GM12878 (cell line): ENCODE results near the gene FLOT1.
"Not testable (repeated sequence)": the region's sequence is repeated elsewhere in the genome, so short reads cannot be mapped to it uniquely, and the experiment has no call there.

ENCODE experiments used
- ATF3 ChIP-seq: IDR thresholded peaks from 2 replicates; pipeline ENCODE4 v1.6.1; 2011; ENCODE audit warnings: low read depth, mild to moderate bottlenecking, low read length, moderate library complexity, borderline replicate concordance; ENCODE audit errors: extremely low read depth
- BMI1 ChIP-seq: fragments of 450-650 bp; IDR thresholded peaks from 2 replicates; pipeline ENCODE4 v1.6.1; 2016; ENCODE audit warnings: mild to moderate bottlenecking, moderate library complexity, borderline replicate concordance
- POLR2A ChIP-seq: IDR thresholded peaks from 2 replicates; pipeline ENCODE4 v1.6.1; 2011; ENCODE audit warnings: low read depth, mild to moderate bottlenecking, low read length
- POLR2AphosphoS5 ChIP-seq: IDR thresholded peaks from 2 replicates; pipeline ENCODE4 v1.6.1; 2011; ENCODE audit warnings: mild to moderate bottlenecking, low read length, inconsistent platforms
- TARDBP ChIP-seq: IDR thresholded peaks from 2 replicates; pipeline ENCODE4 v1.6.1; 2016; ENCODE audit warnings: borderline replicate concordance

GRCh38 chr6:30717845-30718720 is 24.4 kb downstream of the FLOT1 start:
- not testable (repeated sequence) for TF ChIP-seq POLR2AphosphoS5, ATF3, POLR2A, BMI1, TARDBP
